Subcutaneous adipose tissue (tissue), 4 donors: ENCODE data around the gene ENTREP1. TPM values are rescaled to one million over a fixed set of nuclear protein-coding genes. Genes with fewer than 3 reads are reported as not detected.

Experiments
- total RNA-seq, 4 donors: library from RNA; depleted of rRNA; stranded (reverse); fragments of >200 nt; gene quantifications; one replicate each; pipeline ENCODE4 v1.1.0, GENCODE V29; 2016
- TF ChIP-seq, protein P1 (sequence below): fragments of 450-650 bp; IDR thresholded peaks from one replicate; pipeline ENCODE4 v1.5.1; 2016; ENCODE audit warnings: low read depth, mild to moderate bottlenecking, control low read depth, antibody characterized with exemption, moderate library complexity

ENTREP1 gene
- total RNA-seq, 4 donors from 2014 or later: 3.3 to 12.6 (median 6.0) TPM

DNA sequence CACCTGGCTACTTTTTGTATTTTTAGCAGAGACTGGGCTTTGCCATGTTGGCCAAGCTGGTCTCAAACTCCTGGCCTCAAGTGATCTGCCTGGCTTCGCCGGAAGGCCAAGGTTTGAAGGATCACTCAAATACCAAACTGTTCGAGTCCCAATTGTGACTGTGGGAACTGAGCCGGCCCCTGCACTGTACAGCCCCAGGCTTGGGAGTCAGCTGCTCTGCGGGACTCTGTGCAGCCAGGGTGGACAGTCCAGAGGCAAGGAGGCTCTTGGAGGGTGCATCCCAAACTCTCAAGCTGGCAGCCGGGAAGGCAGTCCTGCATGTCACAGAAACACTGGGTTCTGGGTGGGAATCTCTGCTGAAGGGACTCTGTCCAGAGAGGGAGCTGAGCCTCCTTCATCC lies 109.0 kb downstream of the ENTREP1 start:
- TF ChIP-seq, protein P1, sequence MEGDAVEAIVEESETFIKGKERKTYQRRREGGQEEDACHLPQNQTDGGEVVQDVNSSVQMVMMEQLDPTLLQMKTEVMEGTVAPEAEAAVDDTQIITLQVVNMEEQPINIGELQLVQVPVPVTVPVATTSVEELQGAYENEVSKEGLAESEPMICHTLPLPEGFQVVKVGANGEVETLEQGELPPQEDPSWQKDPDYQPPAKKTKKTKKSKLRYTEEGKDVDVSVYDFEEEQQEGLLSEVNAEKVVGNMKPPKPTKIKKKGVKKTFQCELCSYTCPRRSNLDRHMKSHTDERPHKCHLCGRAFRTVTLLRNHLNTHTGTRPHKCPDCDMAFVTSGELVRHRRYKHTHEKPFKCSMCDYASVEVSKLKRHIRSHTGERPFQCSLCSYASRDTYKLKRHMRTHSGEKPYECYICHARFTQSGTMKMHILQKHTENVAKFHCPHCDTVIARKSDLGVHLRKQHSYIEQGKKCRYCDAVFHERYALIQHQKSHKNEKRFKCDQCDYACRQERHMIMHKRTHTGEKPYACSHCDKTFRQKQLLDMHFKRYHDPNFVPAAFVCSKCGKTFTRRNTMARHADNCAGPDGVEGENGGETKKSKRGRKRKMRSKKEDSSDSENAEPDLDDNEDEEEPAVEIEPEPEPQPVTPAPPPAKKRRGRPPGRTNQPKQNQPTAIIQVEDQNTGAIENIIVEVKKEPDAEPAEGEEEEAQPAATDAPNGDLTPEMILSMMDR: no peak

Other genes starting within 250 kb of the ENTREP1 start
- 100 to 1,000 TPM in 3 of 4 donors, 10 to 100 TPM in 1; 98.8 to 203 (median 137) TPM for gene TJP2, start 150.9 kb upstream of the ENTREP1 start, total RNA-seq